Measurements from ENCODE around the gene CLEC16A.

The CLEC16A gene

DNA sequence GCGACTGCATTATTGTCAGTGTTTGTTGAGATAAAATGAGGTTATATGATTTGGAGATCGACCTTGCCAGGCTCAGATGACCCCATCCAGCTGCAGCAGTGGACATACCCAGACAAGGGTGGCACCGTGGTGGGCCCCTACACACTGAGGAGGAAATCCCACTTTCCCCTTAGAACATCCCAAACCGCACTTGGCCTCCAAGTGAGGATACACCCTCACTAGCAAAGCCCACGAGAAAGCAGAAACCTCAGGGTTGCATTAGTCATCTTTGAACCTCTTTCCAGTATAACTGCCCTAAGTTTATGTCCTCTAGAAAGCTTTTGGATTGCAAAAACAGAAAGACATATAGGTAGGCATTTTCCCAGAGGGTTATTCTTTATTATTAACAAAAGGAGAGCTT lies 101.5 kb downstream of the CLEC16A start:
- DNase-seq (ENCODE audit: low spot score): no peak

DNA sequence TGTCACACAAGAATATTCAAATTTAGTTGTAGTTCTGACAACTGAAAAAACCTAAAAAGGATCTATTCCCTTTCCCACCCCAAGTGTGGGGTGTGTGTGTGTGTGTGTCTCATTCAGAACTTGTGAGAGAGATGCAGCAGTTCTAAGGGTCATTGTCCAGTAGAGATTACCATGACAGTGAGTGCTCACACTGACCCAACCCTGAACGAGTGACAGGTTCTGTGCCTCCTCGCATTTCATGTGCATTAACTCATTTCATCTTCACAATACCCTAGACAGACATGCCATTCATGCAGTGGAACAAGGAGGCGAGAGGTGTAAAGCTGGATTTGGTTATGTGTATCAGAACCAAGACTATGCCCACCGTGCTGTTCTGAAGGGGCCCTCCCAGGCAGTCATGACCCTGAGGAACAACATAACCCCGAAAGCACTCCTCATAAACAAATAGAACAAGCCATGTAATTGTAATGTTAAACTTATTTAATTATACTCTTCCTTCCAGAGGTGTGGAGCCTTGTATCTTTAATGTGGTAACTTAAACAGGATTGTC lies 102.1 kb downstream of the CLEC16A start:
- no peak for DNase-seq (ENCODE audit: low spot score)

DNA sequence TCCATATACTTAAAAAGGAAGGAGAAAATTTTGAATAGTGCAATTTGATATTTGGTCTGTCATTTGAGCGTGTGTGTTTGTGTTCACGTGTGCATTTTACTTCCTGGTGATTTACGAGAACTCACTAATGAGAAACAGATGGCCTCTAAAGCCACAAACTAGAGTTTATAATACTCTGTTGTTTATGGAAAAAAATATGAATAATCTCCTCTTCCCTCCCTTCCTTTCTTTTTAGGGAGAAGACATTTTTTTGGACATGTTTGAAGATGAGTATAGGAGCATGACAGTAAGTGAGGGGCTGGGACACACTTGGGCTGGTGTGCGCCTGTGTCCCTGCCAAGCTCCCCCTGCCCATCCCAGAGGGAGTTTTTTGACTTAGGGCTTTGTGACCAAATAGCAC lies 102.7 kb downstream of the CLEC16A start:
- no peak for DNase-seq (ENCODE audit: low spot score)

DNA sequence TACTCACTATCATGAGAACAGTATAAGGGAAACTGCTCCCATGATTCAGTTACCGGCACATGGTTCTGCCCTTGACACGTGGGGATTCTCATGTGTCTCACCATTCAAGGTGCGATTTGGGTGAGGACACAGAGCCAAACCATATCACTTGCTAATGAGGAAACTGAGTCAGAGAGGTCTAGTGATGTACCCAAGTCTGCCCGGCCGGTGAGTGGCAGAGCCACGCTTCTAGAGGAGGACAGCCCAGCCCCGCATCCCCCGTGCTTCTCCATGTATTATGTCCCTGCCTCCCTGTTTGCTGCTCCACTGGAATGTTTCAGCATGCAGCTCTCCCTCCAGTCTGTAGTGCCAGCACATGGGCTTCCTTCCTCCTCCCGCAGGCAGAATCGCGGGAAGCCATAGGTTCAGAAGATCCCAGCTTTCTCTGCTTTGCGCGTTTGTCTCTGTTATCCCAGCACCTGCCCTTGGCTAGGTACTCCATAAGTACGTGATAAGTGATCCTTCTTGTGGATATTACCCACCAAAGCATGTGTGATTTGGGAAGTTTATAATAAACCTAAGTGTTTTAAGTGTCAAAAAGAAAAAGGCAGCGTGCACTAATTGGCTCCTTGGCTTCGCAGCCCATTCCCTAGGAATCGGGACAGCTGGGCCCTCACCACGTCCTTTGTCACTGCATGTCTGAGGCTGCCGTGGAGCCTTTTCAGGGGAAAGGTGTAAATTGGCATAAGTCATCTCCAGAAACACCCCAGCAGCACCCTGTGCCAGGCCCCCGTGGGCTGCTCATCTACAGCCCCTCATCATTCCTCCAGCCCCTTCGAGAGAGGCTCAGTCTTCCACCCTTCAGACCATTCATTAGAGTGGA lies 103.8 kb downstream of the CLEC16A start:
- DNase-seq (ENCODE audit: low spot score): no peak

DNA sequence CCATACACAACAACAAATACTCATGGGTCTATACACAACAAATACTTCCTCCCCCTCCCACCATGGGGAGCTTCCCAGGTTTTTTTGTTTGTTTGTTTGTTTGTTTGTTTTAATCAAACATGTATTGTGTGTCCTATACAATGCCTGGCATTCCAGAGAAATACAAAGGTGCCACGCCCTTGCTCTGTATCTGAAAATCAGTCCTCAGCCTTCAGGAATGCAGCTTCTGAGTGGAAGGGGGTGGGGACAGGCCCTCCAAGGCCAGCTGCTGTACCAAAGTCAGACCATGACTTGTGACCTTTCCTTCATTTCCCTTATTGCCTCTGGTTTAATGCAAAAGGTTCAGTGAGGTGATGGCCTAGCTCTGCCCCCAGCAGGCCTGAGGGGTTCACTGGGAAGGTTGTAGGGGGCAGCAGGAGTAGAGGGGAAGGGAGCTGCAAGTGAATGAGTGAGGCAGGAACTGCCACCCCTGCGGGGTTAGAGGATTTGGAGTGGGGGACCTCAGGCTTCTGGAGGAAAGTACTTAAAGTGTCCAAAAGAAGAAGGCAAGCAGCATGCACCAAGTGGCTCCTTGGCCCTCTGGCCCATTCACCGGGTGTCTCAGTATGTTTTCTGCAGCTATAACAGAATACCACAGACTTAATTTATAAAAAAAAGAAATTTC lies 105.2 kb downstream of the CLEC16A start:
- DNase-seq (ENCODE audit: low spot score): peak; percentile 50

DNA sequence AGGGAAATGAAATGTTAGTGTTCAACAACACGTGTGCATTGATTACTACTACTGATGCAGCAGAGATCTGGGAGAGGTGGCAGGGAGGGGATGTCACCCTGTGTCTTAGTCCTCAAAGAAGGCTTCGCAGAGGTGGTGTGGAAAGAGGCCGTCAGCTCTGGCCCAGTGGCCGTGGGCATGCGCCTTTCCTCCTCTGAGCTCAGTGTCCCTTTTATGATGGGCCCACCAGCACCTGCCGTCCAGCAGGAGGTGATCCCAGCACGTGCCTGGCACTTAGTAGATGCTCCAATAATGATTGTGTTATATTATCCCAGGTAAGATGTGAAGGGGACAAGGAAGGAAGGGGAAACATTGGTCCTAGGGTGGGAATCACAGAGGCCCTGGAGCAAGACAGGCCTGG lies 106.2 kb downstream of the CLEC16A start:
- no peak for DNase-seq (ENCODE audit: low spot score)

DNA sequence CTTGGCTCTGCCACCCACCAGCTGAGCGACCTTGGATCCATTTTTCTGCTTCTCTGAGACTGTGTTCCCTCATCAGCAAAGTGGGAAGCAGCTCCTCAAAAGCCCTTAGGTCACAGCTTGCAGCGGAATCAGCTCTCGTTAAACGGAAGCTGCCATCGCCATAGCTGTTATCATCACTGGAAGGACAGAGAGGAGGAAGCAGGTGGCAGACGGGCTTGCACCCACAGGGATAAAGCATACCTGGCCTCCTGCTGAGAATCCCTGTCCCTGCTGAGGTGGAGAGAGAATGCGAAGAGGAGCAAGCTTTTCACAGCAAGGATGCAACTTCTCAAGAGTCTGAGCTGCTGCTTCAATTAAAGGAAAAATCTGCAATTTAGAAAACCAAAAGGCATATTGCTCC lies 106.6 kb downstream of the CLEC16A start:
- no peak for DNase-seq (ENCODE audit: low spot score)

DNA sequence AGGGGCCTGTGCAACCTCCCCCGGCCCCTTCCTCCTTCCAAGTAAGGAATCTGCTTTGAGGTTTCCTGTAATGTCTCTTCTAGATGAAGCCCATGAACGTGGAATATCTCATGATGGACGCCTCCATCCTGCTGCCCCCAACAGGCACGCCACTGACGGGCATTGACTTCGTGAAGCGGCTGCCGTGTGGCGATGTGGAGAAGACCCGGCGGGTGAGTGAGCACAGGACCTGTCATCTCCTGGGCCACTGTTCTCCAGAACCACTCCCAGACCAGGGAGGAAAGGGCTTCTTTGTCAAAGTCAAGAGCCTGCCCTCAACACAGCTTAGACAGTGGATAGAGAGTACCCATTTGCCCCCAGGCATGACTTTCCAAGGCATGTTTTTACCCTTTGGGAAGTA lies 107.1 kb downstream of the CLEC16A start:
- no peak for DNase-seq (ENCODE audit: low spot score)

DNA sequence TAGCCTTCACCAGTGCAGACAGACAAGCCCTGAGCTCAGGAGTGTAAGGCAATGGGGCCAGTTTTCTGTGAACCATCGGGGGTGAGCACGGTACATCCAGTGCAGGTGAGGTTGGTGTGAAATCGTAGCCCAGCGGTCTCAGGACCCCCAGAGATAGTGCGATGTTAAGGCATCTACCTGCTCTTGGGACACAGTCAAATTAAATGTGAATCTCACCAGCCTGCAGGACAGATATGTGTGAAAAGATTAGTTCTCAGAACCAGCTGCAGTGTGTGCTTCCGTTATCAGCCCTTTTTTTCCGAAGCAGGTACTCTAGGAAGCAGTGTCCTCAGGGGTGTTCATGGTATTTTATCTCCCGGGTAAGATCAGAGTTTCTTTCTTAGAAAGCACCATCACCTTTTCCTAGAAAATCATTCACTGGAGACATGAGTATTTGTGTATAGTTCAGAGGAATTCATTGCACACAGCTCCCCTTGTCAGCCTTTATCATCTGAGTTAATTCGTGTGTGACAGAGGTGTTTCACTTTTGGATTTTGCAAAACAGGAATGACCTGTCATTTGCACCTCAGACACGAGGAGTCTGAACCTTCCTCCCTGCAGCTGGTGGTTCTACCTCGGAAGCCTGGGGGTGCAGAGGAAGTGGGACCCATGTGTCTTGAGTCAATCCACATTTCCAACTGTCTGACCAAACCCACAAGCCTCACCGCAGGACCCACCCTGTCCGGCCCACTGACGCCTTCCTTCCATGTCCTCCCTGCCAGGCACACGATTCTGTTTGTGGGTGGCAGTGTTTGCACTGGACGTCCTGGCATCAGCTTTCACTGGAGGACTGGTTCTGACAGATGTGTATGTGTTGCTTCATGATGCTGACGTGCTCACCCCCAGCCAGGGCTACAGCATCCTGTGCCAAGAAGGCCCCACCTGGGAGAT lies 107.8 kb downstream of the CLEC16A start:
- DNase-seq (ENCODE audit: low spot score): no peak

DNA sequence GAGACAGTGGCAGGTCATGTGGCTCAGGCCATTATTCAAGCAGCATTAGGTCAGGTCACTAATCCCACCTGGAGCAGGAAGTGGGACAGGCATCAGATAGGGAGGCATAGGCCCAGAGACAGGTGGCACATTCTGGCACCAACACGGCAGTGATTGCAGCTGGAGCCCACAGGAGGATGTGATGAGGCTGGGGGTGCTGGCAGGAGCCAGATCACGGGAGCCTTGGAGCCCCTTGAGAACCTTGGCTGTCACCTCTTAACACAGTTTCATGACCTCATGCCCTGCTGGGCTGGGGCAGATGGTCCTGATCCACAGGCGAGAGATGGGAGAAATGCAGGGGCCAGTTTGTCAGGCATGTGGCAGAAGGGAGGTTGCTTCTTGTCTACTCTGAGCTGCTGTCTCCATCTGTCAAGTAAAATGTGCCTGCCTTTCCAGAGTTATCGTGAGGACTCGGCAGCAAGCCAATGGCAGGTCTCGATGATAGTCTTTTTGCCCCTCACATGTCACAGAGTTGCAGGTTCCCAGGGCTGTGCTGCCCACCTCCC lies 109.6 kb downstream of the CLEC16A start:
- DNase-seq (ENCODE audit: low spot score): no peak

DNA sequence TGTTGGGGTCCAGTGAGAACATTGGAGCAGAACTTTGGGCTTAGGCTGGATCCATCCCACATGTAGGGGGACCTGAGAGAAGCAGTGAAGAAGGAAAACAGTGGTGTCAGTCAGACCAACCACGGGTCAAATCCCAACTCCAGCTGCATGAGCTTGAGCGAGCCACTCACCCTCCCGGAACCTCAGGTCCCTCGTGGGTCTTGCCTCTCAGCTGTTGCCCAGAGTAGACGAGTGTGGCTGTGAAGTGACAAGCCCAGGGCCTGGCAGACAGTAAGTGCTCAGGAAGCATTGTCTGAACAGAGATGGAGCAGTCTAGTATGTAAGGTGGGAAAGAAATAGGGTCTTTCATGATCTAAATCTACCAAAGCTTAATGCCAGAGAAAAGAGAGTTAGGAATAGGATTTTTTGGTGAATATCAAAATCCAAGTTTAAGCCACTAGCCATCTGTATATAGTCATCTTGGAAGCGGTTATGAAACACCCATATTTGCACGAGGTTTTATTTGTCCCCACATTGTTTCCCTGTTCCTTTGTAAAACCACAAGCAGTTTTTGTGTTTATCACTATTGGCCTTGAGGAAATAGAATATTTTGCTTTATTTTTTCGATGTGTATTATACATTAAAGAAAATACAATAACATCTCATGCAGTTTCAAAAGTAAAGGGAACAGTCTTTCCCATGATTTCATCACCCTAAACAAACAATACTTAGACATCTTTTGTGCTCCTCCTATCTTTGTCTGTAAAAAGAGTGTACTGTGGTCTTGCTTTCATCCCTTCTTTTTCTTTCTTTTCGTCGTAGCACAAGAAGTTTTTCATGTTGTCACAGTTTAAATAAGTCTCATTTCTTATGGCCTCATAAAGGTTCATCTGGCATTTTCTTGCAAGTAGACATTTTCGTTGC lies 112.0 kb downstream of the CLEC16A start:
- peak; percentile 22 for DNase-seq (ENCODE audit: low spot score)

DNA sequence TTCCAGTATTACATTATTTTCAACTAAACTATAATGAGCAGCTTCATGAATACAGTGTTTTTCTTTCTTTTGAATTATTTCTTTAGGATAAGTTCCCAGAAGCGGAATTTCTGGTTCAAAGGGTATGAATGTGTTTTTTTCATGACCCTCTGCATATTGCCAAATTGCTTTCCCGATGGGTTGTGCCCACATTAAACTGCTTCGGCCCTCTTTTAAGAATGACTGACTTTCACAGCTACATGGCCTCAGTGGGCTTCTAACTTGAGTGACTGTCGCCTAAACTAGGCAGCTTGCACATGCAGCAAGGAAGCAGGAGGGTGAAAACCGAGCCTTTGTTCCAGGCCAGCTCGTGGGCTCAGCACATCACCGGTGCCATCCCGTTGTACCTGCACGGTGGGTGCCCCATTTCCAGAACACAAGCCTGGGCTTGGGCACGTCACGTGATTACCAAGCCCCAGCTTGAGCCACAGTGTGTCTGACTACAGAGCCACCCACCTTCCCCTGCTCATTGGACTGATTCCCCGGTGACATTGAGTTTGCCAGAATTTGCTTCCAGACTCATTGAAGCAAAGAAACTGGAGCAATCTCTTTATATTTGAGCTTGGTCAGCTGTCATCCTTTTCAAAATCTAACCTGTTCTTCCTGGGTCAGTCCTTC lies 112.8 kb downstream of the CLEC16A start:
- DNase-seq (ENCODE audit: low spot score): no peak

DNA sequence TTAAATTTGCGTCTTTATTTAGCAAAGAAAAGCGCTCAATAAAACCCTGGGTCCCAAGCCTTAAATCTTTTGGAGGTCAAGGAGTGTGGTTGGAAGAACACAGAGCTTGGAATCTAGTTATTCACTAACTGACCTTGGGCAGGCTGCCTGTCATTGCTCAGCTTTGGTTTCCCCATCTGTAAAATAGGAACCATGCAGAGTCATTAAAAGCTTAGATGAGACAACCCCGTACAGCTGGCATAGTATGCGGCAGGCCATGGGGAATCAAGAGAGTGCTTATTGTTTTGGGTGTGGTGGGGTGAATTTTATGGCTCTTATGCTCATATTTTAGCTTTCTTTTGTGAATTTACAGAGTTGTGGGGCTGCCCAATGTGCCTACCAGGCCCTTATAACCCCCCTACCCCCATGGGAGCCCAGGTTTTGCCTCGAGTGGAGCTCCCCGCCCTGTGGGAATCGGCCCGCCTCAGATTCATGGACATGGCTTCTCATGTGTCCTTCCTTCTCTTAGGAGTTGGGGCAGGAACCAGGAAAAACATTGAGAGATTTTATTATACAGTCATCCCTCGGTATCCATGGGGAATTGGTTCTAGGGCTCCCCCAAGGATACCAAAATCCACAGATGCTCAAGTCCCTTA lies 113.5 kb downstream of the CLEC16A start:
- no peak for DNase-seq (ENCODE audit: low spot score)

DNA sequence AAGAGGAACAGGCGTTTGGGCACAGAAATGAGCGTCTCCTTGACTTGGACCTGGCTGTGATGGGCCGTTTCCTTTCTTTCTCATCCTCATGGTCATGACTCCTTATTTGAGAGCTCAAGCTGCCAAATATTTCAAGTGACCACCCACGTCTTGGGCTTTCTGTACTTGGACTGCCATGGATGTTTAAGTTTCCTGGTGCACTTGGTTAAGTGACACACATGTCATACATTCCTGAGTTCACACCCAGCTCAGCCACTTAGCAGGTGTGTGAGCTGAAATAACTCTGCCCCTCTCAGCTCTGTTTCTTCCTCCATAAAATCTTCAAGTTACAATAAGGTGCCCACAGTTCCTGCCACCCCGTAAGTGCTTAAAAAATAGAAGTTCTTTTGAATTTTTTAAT lies 114.5 kb downstream of the CLEC16A start:
- DNase-seq (ENCODE audit: low spot score): peak; percentile 14

DNA sequence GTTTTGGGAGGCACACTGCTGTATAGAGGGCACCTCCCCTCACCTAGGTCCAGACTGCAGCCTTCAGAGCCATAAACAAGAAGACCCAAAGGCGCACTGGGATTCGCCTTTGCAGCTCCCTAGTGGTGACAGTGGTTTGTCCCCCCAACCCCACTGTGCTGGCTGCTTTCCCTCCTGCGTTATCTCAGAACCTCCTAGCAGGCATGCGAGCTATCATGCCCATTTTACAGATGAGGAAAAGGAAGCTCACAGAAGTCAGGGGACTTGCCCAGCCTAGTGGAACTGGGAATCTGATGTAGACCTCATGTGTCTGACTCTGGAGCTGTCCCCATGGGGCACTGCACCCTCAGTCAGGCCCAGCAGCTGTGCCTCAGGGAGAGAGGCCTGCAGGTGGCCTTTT lies 115.2 kb downstream of the CLEC16A start:
- DNase-seq (ENCODE audit: low spot score): no peak

DNA sequence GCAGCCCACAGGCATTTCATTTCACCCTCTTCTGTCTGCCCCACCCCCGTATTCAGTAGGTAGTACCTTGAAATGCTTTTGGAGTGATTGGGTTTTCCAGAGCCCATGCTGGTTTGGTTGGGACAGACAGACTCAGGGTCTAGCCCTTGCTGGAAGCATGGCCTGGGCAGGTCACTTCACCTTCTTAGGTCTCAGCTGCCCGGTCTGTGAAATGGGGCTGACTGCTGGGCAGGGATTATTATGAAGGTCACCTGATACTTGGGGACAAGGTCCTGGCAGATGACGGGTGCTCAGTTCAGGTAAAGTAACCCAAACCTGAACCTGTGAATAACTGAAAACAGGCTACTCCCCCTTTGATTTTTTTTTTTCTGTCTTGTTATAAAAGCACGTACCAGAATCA lies 116.0 kb downstream of the CLEC16A start:
- no peak for DNase-seq (ENCODE audit: low spot score)

DNA sequence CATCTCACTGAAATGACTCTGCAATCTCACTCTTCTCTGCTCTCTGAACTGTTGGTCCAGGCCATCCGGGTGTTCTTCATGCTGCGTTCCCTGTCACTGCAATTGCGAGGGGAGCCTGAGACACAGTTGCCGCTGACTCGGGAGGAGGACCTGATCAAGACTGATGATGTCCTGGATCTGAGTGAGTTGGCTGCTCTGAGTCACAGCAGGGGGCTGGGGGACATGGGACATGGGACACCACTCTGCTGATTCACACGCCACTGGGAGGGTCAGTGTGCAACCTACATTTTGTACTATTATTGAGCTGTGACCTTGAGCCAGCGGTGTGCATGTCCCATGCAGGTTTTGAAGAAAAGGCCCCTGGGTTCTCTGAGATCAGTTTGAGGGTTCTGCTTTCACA lies 116.5 kb downstream of the CLEC16A start:
- DNase-seq (ENCODE audit: low spot score): no peak

DNA sequence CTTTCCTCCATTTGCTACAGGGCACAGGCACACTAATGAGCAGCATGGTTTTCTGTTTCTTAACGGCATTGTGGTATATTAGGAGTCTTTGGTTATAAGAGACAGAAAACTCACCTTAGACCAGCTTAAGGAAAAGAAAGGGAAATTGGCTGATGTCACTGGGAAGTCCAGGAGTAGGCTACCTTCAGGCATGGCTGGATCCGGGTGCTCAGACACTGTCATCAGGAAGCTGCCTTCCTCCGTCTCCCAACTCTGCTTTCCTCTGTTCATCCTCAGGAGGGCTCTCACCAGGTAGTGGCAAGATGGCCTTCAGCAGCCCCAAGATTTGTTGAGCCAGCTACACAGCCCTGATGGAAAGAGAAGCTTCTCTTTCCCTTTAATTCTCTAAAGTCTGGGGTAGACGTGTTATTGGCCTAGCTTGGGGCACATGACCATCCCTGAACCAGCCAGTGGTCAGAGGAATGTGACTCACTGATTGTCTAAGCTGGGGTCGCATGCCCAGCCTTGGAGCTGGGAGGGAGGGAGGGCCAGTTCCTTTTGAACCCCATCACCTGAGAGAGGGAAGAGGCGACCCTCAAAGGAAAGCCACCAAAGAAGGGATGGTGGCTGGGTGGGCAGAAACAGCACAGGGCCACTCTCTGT lies 117.4 kb downstream of the CLEC16A start:
- DNase-seq (ENCODE audit: low spot score): no peak

DNA sequence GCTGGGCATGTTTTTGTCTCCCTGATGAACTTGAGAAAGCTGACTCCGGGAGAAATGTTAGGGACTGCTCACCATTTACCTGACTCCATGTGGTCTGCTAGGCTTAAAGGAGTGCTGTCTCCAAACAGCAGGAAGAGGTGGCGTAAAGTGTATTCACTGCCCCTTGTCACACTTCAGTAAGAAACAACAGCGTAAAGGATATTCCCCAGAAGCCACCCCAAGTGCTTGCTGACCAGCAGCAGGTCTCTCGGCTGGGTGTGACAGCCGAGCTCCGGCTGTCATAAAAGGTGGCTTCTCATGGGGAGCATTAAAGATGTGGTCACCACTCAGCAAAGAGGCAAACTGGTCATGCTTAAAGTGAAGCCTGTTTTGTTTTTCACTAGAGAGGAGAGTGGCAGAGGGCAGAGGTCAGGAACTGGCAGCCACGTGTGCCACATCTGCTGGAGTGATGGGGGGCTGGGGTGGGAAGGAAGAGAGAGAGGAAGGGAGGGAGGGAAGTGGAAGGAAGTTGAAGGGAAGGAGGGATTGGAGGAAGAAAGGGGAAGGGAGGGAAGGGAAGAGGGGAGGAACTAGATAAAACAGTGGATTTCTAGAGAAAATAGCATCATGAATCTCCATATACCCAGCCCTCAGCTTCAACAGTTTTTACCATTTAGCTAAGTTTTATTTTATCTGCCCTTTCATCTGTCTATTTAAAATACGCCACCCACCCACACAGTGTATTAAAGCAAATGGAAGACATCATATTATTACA lies 119.3 kb downstream of the CLEC16A start:
- no peak for DNase-seq (ENCODE audit: low spot score)

All from SW480 (cell line).